ENCODE measurements around the gene MXRA7. TPM values are rescaled to one million over a fixed set of nuclear protein-coding genes. Genes with fewer than 3 reads are reported as not detected.

The MXRA7 gene
- total and polyA plus RNA-seq, 2 donors (not counting 3 experiments of a cell fraction or from before 2014, with no cell fraction given), result 49.5 to 95.8 TPM

GRCh38 chr17:76674600-76674999, 36.2 kb downstream of the MXRA7 start:
- Histone ChIP-seq H3K4me3 (replicated peaks in 1 of 3; ENCODE audit: insufficient read depth in 1 of 3, low read depth in 1 of 3, low read length in 3 of 3) (no peak overlapping the region), H3K36me3 (ENCODE audit: control insufficient read depth in 2 of 2, extremely low read depth in 1 of 2, insufficient read depth in 2 of 2, low read length in 2 of 2) (no peaks in the 10 kb centered on the region), H3K79me2 (ENCODE audit: control insufficient read depth, insufficient read depth, low read length) (no peaks in the 10 kb centered on the region), H4K20me1 (replicated peaks; ENCODE audit: control insufficient read depth, extremely low read depth, insufficient read depth, low read length) (no peaks in the 10 kb centered on the region), H3K27ac (ENCODE audit: insufficient read depth, low read depth, low read length) (no peak overlapping the region), H3K4me1 (ENCODE audit: control insufficient read depth, extremely low read depth, insufficient read depth, low read length) (peaks cover 11% of the 10 kb centered on the region), H3K9ac (replicated peaks; ENCODE audit: extremely low read depth, insufficient read depth, low read length) (no peak overlapping the region), H3K27me3 (ENCODE audit: control insufficient read depth in 2 of 2, insufficient read depth in 2 of 2, low read length in 2 of 2) (no peaks in the 10 kb centered on the region), H3K4me2 (ENCODE audit: insufficient read depth, low read length) (no peak overlapping the region), H2AFZ (ENCODE audit: low read depth, low read length) (no peak overlapping the region), H3K9me1 (replicated peaks; ENCODE audit: control insufficient read depth, extremely low read depth, insufficient read depth, low read length) (no peaks in the 10 kb centered on the region), H3K9me3 (replicated peaks; ENCODE audit: control insufficient read depth, insufficient read depth, low read length) (no peaks in the 10 kb centered on the region)
- FAIRE-seq (no peak), DNase-seq (ENCODE audit: low read depth, low spot score) (no peak)
- intact Hi-C loops (cut with micrococcal nuclease), result no loop called here
- POLR2A ChIA-PET, result no interaction called here
- no peak for TF ChIP-seq EZH2 (IDR thresholded peaks at IDR 0.05; ENCODE audit: borderline replicate concordance, low read depth, low read length, severe bottlenecking)
- no peak for TF ChIP-seq FOS (IDR thresholded peaks at IDR 0.05; ENCODE audit: borderline replicate concordance, insufficient read depth, low read length)
- no peak for TF ChIP-seq JUN (IDR thresholded peaks at IDR 0.05; ENCODE audit: borderline replicate concordance, insufficient read depth, insufficient read length, low read depth)
- TF ChIP-seq GATA2 (IDR thresholded peaks at IDR 0.05; ENCODE audit: insufficient read depth, insufficient read length, low read depth, low read length), result no peak
- TF ChIP-seq POLR2A (IDR thresholded peaks at IDR 0.05; ENCODE audit: low read depth, low read length), result no peak
- TF ChIP-seq, protein P1, sequence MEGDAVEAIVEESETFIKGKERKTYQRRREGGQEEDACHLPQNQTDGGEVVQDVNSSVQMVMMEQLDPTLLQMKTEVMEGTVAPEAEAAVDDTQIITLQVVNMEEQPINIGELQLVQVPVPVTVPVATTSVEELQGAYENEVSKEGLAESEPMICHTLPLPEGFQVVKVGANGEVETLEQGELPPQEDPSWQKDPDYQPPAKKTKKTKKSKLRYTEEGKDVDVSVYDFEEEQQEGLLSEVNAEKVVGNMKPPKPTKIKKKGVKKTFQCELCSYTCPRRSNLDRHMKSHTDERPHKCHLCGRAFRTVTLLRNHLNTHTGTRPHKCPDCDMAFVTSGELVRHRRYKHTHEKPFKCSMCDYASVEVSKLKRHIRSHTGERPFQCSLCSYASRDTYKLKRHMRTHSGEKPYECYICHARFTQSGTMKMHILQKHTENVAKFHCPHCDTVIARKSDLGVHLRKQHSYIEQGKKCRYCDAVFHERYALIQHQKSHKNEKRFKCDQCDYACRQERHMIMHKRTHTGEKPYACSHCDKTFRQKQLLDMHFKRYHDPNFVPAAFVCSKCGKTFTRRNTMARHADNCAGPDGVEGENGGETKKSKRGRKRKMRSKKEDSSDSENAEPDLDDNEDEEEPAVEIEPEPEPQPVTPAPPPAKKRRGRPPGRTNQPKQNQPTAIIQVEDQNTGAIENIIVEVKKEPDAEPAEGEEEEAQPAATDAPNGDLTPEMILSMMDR (IDR thresholded peaks at IDR 0.05; ENCODE audit: extremely low read depth in 1 of 2, insufficient read depth in 1 of 2, low read depth in 1 of 2, low read length in 2 of 2), result no peak
- no peak for TF ChIP-seq POLR2AphosphoS5 (IDR thresholded peaks at IDR 0.05; ENCODE audit: insufficient read depth, low read depth, low read length)
- TF ChIP-seq MYC (IDR thresholded peaks at IDR 0.05; ENCODE audit: low read depth, low read length), result no peak
- TF ChIP-seq MAX (IDR thresholded peaks at IDR 0.05; ENCODE audit: insufficient read depth, insufficient read length), result no peak
- CTCF ChIA-PET, result no interaction called here
- BruUV-seq (replicated peaks), result no TSS peak
- dilution Hi-C loops (cut with MboI; ENCODE audit: extremely low pct_ligation_motif_present, low sequenced_read_pairs), result no loop called here
